ENCODE measurements around the gene TRMO.
A peak's percentile ranks its signal among the peaks of the same experiment; 100 is the strongest.
"Not testable (repeated sequence)": the region's sequence is repeated elsewhere in the genome, so short reads cannot be mapped to it uniquely, and the experiment has no call there.

TRMO gene

DNA sequence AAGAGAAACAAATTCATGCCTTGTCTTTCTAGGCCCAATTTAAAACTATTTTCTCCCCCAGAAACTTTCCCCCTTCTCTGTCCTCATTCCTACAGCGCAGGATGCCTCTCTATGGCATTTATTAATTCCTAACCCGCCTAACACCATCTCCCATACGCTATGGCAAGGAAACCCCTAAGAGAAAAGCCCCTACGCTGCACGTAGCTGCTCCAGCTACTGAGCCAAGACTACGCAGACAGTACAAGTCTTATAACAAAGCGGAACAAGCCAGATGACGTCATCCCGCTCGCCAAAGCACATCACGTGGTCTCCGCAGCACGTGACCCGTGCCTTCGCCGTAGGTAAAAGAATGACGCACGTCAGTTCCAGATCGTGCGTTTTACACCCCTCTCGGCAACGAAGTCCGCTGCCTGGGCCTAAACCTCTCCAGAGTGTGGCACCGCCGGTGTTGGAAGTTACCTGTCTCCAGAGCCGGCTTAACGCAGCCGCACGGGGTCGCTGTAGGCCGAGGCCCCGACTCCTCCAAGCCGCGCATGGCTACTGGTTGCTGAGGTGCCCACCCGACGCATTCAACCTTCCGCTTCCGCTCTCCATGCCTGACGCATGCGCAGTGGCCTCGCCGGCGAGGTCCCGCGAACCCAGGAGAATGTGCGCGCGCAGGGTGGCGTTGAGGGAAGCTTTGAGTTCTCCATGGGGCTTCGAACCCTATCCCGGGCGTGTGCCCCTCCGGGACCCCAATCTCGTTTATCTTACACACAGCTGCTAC, at the start of gene TRMO:
TSS of gene TRMO (minus strand) at position 542 of the 766 bp plus-strand sequence. CDS start at position 535, 7 bp downstream.
- peak; percentile 99 for DNase-seq

DNA sequence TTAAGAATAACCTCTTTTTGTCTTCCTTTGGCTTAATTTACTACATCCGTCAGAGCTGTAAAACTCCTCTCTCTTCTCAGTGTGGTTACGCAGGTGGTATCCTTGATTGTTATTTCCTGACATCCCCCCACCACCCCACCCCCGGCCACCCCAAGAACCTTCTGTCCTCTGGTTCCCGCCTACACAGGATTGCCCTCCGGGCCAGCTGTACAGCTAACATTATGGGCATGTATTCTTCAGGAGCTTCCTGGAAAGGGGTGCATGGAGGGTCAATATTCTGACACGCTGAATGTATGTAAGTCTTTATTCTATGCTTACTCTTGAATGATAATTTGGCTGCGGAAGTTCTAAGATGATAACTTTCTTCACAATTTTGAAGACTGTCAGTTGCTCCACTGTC, 47.9 kb upstream of the TRMO start:
- no peak for DNase-seq

GRCh38 chr9:97969014-97969413, 46.7 kb upstream of the TRMO start:
- no peak for DNase-seq

DNA sequence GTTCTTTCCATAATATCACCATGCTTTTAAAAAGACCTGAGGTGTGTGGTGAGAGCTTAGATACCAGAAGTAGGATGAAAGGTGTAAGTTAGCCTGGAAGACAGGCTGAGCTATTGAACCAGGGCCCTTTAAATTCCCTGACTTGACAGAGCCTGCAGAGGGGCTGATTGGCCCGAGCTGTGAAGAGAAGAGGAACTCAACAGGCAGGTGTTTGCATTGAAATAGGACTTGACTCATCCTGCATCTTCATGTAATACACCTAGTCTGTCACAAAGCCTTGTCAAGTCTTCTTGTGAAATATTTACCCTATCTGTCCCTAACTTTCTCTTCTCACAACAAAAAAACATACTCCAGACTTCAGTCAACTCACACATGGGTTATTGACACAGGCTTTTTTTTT, 44.2 kb upstream of the TRMO start:
- no peak for DNase-seq

GRCh38 chr9:97964901-97965300, 42.6 kb upstream of the TRMO start:
- no peak for DNase-seq

GRCh38 chr9:97963232-97963631, 40.9 kb upstream of the TRMO start:
- DNase-seq: no peak

GRCh38 chr9:97962575-97962974, 40.3 kb upstream of the TRMO start:
- DNase-seq: no peak

- no peak for DNase-seq
Measured at GRCh38 chr9:97962136-97962535, 39.8 kb upstream of the TRMO start.

- DNase-seq: no peak
Measured at GRCh38 chr9:97961361-97961760, 39.1 kb upstream of the TRMO start.

DNA sequence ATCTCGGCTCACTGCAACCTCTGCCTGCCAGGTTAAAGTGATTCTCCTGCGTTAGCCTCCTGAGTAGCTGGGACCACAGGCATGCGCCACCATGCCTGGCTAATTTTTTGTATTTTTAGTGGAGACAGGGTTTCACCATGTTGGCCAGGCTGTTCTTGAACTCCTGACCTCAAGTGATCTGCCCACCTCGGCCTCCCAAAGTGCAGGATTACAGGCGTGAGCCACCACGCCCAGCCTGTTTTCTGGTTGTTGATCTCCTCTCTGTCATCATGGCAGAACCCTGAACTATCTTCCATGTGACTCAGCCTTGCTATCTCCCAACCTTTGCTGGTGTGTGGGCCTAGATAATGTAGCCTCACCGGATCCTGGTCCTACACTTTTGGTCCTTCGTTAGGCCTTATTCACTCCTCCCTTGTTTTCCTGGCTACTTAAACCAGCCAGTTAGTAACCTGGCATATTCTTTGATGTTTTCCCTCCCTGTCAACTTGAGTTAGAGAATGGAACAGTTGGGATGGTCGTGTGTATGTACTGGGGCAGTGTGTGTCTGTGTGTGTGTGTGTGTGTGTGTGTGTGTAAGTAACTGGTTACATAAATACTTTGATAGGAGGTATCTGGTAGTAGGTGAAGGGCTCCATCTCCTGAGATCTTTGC, 38.5 kb upstream of the TRMO start:
- not testable (repeated sequence) for DNase-seq

- no peak for DNase-seq
Measured at GRCh38 chr9:97959585-97959984, 37.3 kb upstream of the TRMO start.

DNA sequence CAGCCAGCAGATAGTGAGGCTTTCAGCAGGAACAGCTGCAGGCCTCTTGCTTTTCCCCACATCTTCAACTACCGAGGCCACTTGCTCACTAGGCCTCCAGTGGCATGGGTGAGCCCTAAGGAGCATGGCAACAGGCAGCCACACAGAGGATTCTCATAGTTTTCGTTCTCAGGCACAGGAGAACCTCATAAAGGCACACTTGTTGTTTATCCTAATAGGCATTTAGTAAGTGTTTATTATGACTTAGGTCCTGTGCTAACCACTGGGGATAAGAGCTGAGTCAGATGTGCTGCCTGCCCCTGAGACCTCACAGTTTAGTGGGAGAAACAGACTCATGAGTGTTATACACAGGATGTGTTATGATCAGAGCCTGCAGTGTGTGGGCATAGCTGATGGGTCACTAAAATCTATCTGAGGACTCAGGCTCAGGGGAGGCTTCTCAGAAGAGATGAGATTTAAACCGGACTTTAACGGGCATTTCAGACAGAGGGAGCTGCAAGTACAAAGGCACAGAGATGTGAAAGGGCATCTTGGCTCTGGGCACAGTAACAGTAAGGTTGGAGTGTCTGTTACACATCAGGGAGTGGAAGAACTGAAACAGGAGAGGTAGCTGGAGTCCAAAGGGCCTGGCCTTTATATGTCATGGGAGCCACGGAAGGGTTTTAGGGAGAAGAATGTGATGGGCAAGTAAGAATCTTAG, 36.7 kb upstream of the TRMO start:
- no peak for DNase-seq

- no peak for DNase-seq
Measured at GRCh38 chr9:97956331-97956730, 34.0 kb upstream of the TRMO start.

DNA sequence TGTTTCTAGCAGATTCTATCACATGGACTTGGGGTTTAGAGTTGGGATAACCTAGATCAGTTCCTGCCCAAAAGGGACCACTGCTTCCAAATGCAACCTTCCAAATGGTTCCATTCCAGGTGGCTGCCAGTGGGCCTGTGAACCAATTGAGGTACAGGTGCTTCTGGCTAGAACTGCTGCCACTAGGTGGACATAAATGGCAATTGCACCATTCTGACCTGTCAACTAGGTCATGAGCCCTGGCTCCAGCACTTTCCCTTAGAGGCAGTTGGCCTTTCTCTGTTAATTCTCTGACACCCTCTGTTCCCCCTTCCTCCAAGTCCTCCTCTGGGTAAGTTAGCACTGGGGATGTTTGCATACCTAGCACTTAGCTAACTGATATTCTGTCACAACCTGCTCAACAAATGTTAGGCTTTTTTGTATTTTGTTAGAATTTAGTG, 32.3 kb upstream of the TRMO start:
- peak; percentile 53 for DNase-seq

GRCh38 chr9:97950873-97951272, 28.6 kb upstream of the TRMO start:
- not testable (repeated sequence) for DNase-seq

DNA sequence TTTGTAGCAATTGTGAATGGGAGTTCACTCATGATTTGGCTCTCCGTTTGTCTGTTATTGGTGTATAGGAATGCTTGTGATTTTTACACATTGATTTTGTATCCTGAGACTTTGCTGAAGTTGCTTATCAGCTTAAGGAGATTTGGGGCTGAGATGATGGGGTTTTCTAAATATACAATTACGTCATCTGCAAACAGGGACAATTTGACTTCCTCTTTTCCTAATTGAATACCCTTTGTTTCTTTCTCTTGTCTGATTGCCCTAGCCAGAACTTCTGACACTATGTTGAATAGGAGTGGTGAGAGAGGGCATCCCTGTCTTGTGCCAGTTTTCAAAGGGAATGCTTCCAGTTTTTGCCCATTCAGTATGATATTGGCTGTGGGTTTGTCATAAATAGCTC, 24.8 kb upstream of the TRMO start:
- not testable (repeated sequence) for DNase-seq

GRCh38 chr9:97945470-97945869, 23.2 kb upstream of the TRMO start:
- DNase-seq: not testable (repeated sequence)

DNA sequence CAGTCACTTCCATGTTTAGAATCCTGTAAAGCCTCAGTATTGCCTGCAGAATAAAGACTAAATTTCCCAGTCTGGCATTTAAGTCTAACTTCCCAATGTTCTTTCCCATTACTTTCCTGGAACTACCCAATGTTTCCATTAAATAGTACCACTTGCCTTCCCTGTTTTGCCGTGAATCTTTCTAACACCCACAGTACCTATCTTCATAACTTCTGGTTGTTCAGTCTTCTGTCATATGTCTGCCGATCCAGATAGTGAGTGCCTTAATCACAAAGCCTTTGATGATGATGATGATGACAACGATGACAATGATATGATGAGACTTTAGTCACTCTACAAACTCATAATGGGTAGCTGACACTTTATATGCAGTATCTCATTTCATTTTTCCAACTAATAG, 22.3 kb upstream of the TRMO start:
- DNase-seq: no peak

- no peak for DNase-seq
Measured at GRCh38 chr9:97943308-97943855, 21.1 kb upstream of the TRMO start.

DNA sequence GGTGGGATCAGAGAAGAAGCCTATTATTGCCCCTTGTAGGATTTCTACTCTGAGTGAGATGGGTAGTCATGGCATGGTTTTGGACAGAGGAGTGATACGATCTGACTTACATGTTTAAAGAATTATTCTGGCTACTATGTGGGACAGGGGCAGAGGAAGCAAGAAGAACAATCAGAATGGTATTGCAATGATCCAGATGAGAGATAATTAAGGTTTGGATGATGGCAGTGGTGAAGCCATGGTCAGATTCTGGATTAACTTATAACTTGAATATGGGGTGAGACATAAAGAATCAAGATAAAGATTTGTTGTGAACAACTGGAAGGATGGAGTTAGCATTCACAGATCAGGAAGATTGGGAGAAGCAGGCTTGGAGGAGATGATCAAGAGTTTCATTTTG, 19.0 kb upstream of the TRMO start:
- no peak for DNase-seq

- DNase-seq: no peak
Measured at GRCh38 chr9:97940741-97941140, 18.4 kb upstream of the TRMO start.

GRCh38 chr9:97940233-97940632, 17.9 kb upstream of the TRMO start:
- DNase-seq: no peak

DNA sequence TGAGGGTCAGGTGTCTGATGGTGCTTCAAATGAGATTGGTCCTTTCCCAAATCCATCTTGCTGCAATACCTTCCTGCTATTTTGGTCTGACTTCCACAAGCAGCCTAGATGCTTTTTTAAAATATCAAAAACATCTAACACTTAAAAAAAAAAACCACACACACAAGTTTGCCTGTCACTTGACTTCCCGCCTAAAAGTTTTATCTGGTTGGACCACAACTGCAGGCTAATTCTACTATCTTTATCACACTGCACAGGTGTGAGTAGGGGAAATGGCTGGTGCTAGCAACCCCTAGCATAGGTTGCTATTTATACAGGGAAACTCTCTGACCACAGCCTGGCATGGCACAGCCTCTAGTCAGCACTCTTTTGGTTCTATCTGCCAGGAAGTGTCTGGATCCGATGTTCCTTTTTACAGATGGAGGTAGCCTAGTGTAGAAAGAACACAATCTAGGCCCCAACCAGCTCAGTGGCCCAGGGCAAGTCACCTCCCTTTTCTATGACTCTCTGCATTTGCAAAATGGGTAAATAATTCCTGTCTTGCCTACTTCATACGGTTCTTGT, 15.9 kb upstream of the TRMO start, which contains the start of gene HEMGN:
TSS of gene HEMGN (minus strand) at position 92 of the 564 bp plus-strand sequence. CDS start at position 56, 36 bp downstream.
- DNase-seq: peak; percentile 41
